Colonic mucosa (tissue), 4 donors: Measurements from ENCODE around the gene PCDHGB5. TPM values are rescaled to one million over a fixed set of nuclear protein-coding genes. Genes with fewer than 3 reads are reported as not detected.

Experiments used
- DNase-seq: peaks from one replicate; pipeline ENCODE4 v3.0.0-alpha.2; 2020
- H3K27ac ChIP-seq: fragments of 200-600 bp; one replicate; pipeline ENCODE4 v1.8.0; 2021
- H3K27me3 ChIP-seq: fragments of 200-600 bp; one replicate; pipeline ENCODE4 v1.8.0; 2021
- H3K36me3 ChIP-seq: fragments of 200-600 bp; one replicate; pipeline ENCODE4 v1.8.0; 2021
- H3K4me1 ChIP-seq: fragments of 200-600 bp; one replicate; pipeline ENCODE4 v1.8.0; 2021; ENCODE audit warnings: mild to moderate bottlenecking
- H3K4me3 ChIP-seq: fragments of 200-600 bp; one replicate; pipeline ENCODE4 v1.8.0; 2021
- H3K9ac ChIP-seq, 2 donors: one replicate each; pipeline ENCODE4 v1.7.0; 2013; ENCODE audit warnings: control low read depth in 2 of 2, low read depth in 2 of 2, low read length in 2 of 2
- H3K9me3 ChIP-seq: fragments of 200-600 bp; one replicate; pipeline ENCODE4 v1.8.0; 2021
- CTCF ChIP-seq: fragments of 200-600 bp; IDR thresholded peaks from one replicate; pipeline ENCODE4 v1.8.0; 2022; ENCODE audit warnings: antibody characterized with exemption, mild to moderate bottlenecking
- intact Hi-C: fragments of 100-400 bp; cut with DNase I; formaldehyde crosslinking; loops from one replicate; pipeline ENCODE4 v1.14.1; 2022
- total RNA-seq, 2 donors: library from RNA; stranded (reverse); fragmentation: NEBNext Ultra II Directional in 1 of 2; extraction: Animal tissue kit (Norgen Biotek cat#: 25700) in 1 of 2; gene quantifications; one replicate each; pipeline ENCODE4 v1.2.1, GENCODE V29; 2021
- donor health status: healthy.
- donor health status: DM: no; HTN: no; CAD: no.
- donor health status: DM: no; HTN: no; CAD: no.

Gene PCDHGB5
- total RNA-seq, 2 donors from 2014 or later, result 2.1 to 3.1 TPM

GRCh38 chr5:141363952-141364660 lies 33.6 kb upstream of the PCDHGB5 start, which contains the start of gene PCDHGA5:
Gene PCDHGA5, plus strand, starts transcription at chr5:141364162. Its CDS starts 169 bp downstream, at chr5:141364331.
- intact Hi-C loops, result no loop called here
- H3K27me3 ChIP-seq, result no peaks in the 10 kb centered on the region
- H3K4me3 ChIP-seq, result no peak within 1 kb of the TSS
- no peak within 1 kb of the TSS for H3K27ac ChIP-seq
- no peaks in the 10 kb centered on the region for H3K9me3 ChIP-seq
- no peak for DNase-seq
- H3K36me3 ChIP-seq, result no peaks in the 10 kb centered on the region
- no peaks in the 10 kb centered on the region for H3K4me1 ChIP-seq
- no peak within 1 kb of the TSS for H3K9ac ChIP-seq
- TF ChIP-seq CTCF, result no peak

- Histone ChIP-seq H3K36me3 (no peaks in the 10 kb centered on the region), H3K27me3 (no peaks in the 10 kb centered on the region), H3K27ac (no peak overlapping the region), H3K4me3 (no peak overlapping the region), H3K9me3 (no peaks in the 10 kb centered on the region), H3K9ac (no peak overlapping the region), H3K4me1 (no peaks in the 10 kb centered on the region)
- intact Hi-C loops, result no loop called here
- no peak for TF ChIP-seq CTCF
- DNase-seq, result no peak
Measured at GRCh38 chr5:141366016-141366896, 31.5 kb upstream of the PCDHGB5 start.

GRCh38 chr5:141369994-141370848 lies 27.5 kb upstream of the PCDHGB5 start, which contains the start of gene PCDHGB3:
Gene PCDHGB3, plus strand, starts transcription at chr5:141370242. Its CDS starts 153 bp downstream, at chr5:141370395.
- no peaks in the 10 kb centered on the region for H3K27me3 ChIP-seq
- no peak for TF ChIP-seq CTCF
- no peaks in the 10 kb centered on the region for H3K4me1 ChIP-seq
- intact Hi-C loops, result no loop called here
- no peak within 1 kb of the TSS for H3K27ac ChIP-seq
- H3K9me3 ChIP-seq, result peaks cover 13% of the 10 kb centered on the region
- H3K36me3 ChIP-seq, result no peaks in the 10 kb centered on the region
- DNase-seq, result no peak
- H3K9ac ChIP-seq, result no peak within 1 kb of the TSS
- no peak within 1 kb of the TSS for H3K4me3 ChIP-seq

GRCh38 chr5:141371572-141372475 lies 25.9 kb upstream of the PCDHGB5 start:
- Histone ChIP-seq H3K27ac (no peak overlapping the region), H3K27me3 (no peaks in the 10 kb centered on the region), H3K36me3 (no peaks in the 10 kb centered on the region), H3K9ac (no peak overlapping the region), H3K4me3 (no peak overlapping the region), H3K4me1 (no peaks in the 10 kb centered on the region), H3K9me3 (peaks cover 13% of the 10 kb centered on the region)
- no peak for TF ChIP-seq CTCF
- DNase-seq, result no peak
- intact Hi-C loops, result no loop called here
